ENCODE data around the gene DACH2. TPM values are rescaled to one million over a fixed set of nuclear protein-coding genes. Genes with fewer than 3 reads are reported as not detected.
"Not testable (repeated sequence)": the region's sequence is repeated elsewhere in the genome, so short reads cannot be mapped to it uniquely, and the experiment has no call there.

DACH2 gene
- polyA plus RNA-seq, 4 donors: 0.19 to 2.0 TPM; not detected in 2

DNA sequence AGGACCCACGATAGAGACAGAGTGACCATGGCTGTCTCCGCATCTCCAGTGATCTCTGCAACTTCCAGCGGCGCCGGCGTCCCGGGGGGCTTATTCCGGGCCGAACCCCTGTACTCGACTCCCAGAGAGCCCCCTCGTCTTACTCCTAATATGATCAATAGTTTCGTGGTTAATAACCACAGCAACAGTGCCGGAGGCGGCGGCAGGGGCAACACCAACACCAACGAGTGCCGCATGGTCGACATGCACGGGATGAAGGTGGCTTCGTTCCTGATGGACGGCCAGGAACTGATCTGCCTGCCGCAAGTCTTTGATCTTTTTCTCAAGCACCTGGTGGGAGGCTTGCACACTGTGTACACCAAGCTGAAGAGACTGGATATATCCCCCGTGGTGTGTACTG is 343 bp downstream of the DACH2 start:
- Histone ChIP-seq H3K4me3 (ENCODE audit: low read depth in 1 of 3, low read length in 3 of 3) (peak overlapping the region in 1 of 3 donors; percentile 51), H3K9me3 (ENCODE audit: control insufficient read depth in 2 of 2, insufficient read depth in 1 of 2, low read depth in 1 of 2, low read length in 1 of 2) (no peaks in the 10 kb centered on the region), H3K36me3 (ENCODE audit: control insufficient read depth in 3 of 3, insufficient read depth in 2 of 3, low read depth in 1 of 3, low read length in 3 of 3) (no peaks in the 10 kb centered on the region), H3K27ac (ENCODE audit: low read depth in 1 of 3, low read length in 2 of 3) (no peak overlapping the region), H3K4me1 (ENCODE audit: control insufficient read depth in 3 of 3, insufficient read depth in 2 of 3, low read depth in 1 of 3, low read length in 2 of 3) (no peaks in the 10 kb centered on the region), H3K27me3 (ENCODE audit: control insufficient read depth in 3 of 3, insufficient read depth in 3 of 3, low read length in 3 of 3) (peaks cover 0 to 24% (median 1%) of the 10 kb centered on the region in 3 donors)
- WGBS, 3 donors: 2 to 28% (median 18%) methylated on average over 15 to 23 of the region's 23 CpGs
- DNase-seq (peak in 1 of 2 donors; percentile 2), FAIRE-seq (no peak)

- no peak overlapping the region for H3K27ac ChIP-seq (ENCODE audit: low read depth in 1 of 3, low read length in 2 of 3)
- DNase-seq (peak in 1 of 2 donors; percentile 1), FAIRE-seq (no peak)
- H3K27me3 ChIP-seq (ENCODE audit: control insufficient read depth in 3 of 3, insufficient read depth in 3 of 3, low read length in 3 of 3): peaks cover 0 to 24% (median 1%) of the 10 kb centered on the region in 3 donors
- no peaks in the 10 kb centered on the region for H3K9me3 ChIP-seq (ENCODE audit: control insufficient read depth in 2 of 2, insufficient read depth in 1 of 2, low read depth in 1 of 2, low read length in 1 of 2)
- no peaks in the 10 kb centered on the region for H3K4me1 ChIP-seq (ENCODE audit: control insufficient read depth in 3 of 3, insufficient read depth in 2 of 3, low read depth in 1 of 3, low read length in 2 of 3)
- WGBS, 3 donors: 9 to 41% (median 16%) methylated on average over 11 of the region's 11 CpGs
- H3K4me3 ChIP-seq (ENCODE audit: low read depth in 1 of 3, low read length in 3 of 3): peak overlapping the region in 1 of 3 donors; percentile 51
- H3K36me3 ChIP-seq (ENCODE audit: control insufficient read depth in 3 of 3, insufficient read depth in 2 of 3, low read depth in 1 of 3, low read length in 3 of 3): no peaks in the 10 kb centered on the region
Observed at GRCh38 chrX:86149119-86149518, 868 bp downstream of the DACH2 start.

DNA sequence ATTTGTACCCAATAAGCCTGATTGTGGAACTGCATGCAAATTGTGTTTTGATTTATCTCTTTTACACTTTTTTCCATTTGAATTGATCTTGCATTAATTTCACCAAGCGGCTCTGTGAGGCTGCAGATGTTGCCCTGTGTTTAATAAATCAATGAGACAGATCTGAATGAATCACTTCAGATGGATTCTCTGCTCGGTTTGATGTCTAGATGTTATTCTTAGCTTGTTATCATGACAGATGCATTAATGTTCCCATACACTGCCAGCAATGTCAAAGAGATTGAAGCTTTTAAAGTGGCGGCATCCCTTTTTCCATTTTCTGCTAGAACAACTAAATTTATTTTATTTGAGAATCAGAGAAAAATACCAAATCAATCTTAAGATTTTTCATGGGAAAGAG is 6.3 kb downstream of the DACH2 start:
- 43 to 67% (median 65%) methylated on average over 3 of the region's 3 CpGs for WGBS, 3 donors

GRCh38 chrX:86171366-86171765 is 23.1 kb downstream of the DACH2 start:
- H3K27me3 ChIP-seq (ENCODE audit: control insufficient read depth in 3 of 3, insufficient read depth in 3 of 3, low read length in 3 of 3): no peaks in the 10 kb centered on the region
- H3K4me3 ChIP-seq (ENCODE audit: low read depth in 1 of 3, low read length in 3 of 3): no peak overlapping the region
- H3K36me3 ChIP-seq (ENCODE audit: control insufficient read depth in 3 of 3, insufficient read depth in 2 of 3, low read depth in 1 of 3, low read length in 3 of 3): no peaks in the 10 kb centered on the region
- H3K9me3 ChIP-seq (ENCODE audit: control insufficient read depth in 2 of 2, insufficient read depth in 1 of 2, low read depth in 1 of 2, low read length in 1 of 2): no peaks in the 10 kb centered on the region
- no peaks in the 10 kb centered on the region for H3K4me1 ChIP-seq (ENCODE audit: control insufficient read depth in 3 of 3, insufficient read depth in 2 of 3, low read depth in 1 of 3, low read length in 2 of 3)
- no peak overlapping the region for H3K27ac ChIP-seq (ENCODE audit: low read depth in 1 of 3, low read length in 2 of 3)
- WGBS, 3 donors: 28 to 39% (median 33%) methylated on average over 3 of the region's 3 CpGs
- DNase-seq: peak; percentile 3 to 9
- no peak for FAIRE-seq

More for the DNA sequence above, 6.3 kb downstream of the DACH2 start:
- no peak for FAIRE-seq
- no peak overlapping the region for H3K27ac ChIP-seq (ENCODE audit: low read depth in 1 of 3, low read length in 2 of 3)
- H3K9me3 ChIP-seq (ENCODE audit: control insufficient read depth in 2 of 2, insufficient read depth in 1 of 2, low read depth in 1 of 2, low read length in 1 of 2): no peaks in the 10 kb centered on the region
- DNase-seq: no peak
- no peaks in the 10 kb centered on the region for H3K36me3 ChIP-seq (ENCODE audit: control insufficient read depth in 3 of 3, insufficient read depth in 2 of 3, low read depth in 1 of 3, low read length in 3 of 3)
- no peak overlapping the region for H3K4me3 ChIP-seq (ENCODE audit: low read depth in 1 of 3, low read length in 3 of 3)
- peaks cover 0 to 3% (median 0%) of the 10 kb centered on the region in 3 donors for H3K27me3 ChIP-seq (ENCODE audit: control insufficient read depth in 3 of 3, insufficient read depth in 3 of 3, low read length in 3 of 3)
- H3K4me1 ChIP-seq (ENCODE audit: control insufficient read depth in 3 of 3, insufficient read depth in 2 of 3, low read depth in 1 of 3, low read length in 2 of 3): no peaks in the 10 kb centered on the region

DNA sequence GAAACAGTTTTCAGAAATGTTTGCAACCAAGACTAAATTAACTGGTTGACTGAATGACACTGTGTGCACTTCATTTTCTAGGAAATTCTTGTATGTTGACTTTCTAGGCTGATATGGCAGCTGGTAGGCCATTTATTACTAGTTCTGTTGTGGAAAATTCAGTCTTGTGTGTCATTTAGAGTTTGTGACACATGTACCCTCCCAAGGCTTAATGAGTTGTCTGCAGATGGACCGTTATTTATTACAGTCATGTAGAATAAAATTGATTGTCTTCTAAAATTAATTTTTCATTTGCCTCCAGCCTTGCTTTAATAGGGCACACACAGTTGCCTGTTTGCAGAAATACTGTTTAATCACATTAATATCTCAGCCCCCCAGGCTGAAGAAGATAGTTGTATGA is 30.7 kb downstream of the DACH2 start:
- 51 to 76% (median 75%) methylated on average over 1 of the region's 1 CpG for WGBS, 3 donors
- no peak for DNase-seq
- Histone ChIP-seq H3K4me3 (ENCODE audit: low read depth in 1 of 3, low read length in 3 of 3) (no peak overlapping the region), H3K27me3 (ENCODE audit: control insufficient read depth in 3 of 3, insufficient read depth in 3 of 3, low read length in 3 of 3) (no peaks in the 10 kb centered on the region), H3K36me3 (ENCODE audit: control insufficient read depth in 3 of 3, insufficient read depth in 2 of 3, low read depth in 1 of 3, low read length in 3 of 3) (no peaks in the 10 kb centered on the region), H3K9me3 (ENCODE audit: control insufficient read depth in 2 of 2, insufficient read depth in 1 of 2, low read depth in 1 of 2, low read length in 1 of 2) (no peaks in the 10 kb centered on the region), H3K4me1 (ENCODE audit: control insufficient read depth in 3 of 3, insufficient read depth in 2 of 3, low read depth in 1 of 3, low read length in 2 of 3) (no peaks in the 10 kb centered on the region), H3K27ac (ENCODE audit: low read depth in 1 of 3, low read length in 2 of 3) (no peak overlapping the region)
- FAIRE-seq: no peak

GRCh38 chrX:86181325-86181724 is 33.1 kb downstream of the DACH2 start:
- DNase-seq; FAIRE-seq; H3K4me3 ChIP-seq (ENCODE audit: low read depth in 1 of 3, low read length in 3 of 3); H3K36me3 ChIP-seq (ENCODE audit: control insufficient read depth in 3 of 3, insufficient read depth in 2 of 3, low read depth in 1 of 3, low read length in 3 of 3); H3K27me3 ChIP-seq (ENCODE audit: control insufficient read depth in 3 of 3, insufficient read depth in 3 of 3, low read length in 3 of 3); H3K4me1 ChIP-seq (ENCODE audit: control insufficient read depth in 3 of 3, insufficient read depth in 2 of 3, low read depth in 1 of 3, low read length in 2 of 3); H3K27ac ChIP-seq (ENCODE audit: low read depth in 1 of 3, low read length in 2 of 3); H3K9me3 ChIP-seq (ENCODE audit: control insufficient read depth in 2 of 2, insufficient read depth in 1 of 2, low read depth in 1 of 2, low read length in 1 of 2): not testable (repeated sequence)
- 92 to 98% (median 97%) methylated on average over 7 of the region's 7 CpGs for WGBS, 3 donors

GRCh38 chrX:86192827-86193226 is 44.6 kb downstream of the DACH2 start:
- Histone ChIP-seq H3K27ac (ENCODE audit: low read depth in 1 of 3, low read length in 2 of 3) (no peak overlapping the region), H3K27me3 (ENCODE audit: control insufficient read depth in 3 of 3, insufficient read depth in 3 of 3, low read length in 3 of 3) (no peaks in the 10 kb centered on the region), H3K4me1 (ENCODE audit: control insufficient read depth in 3 of 3, insufficient read depth in 2 of 3, low read depth in 1 of 3, low read length in 2 of 3) (no peaks in the 10 kb centered on the region), H3K4me3 (ENCODE audit: low read depth in 1 of 3, low read length in 3 of 3) (no peak overlapping the region), H3K36me3 (ENCODE audit: control insufficient read depth in 3 of 3, insufficient read depth in 2 of 3, low read depth in 1 of 3, low read length in 3 of 3) (no peaks in the 10 kb centered on the region), H3K9me3 (ENCODE audit: control insufficient read depth in 2 of 2, insufficient read depth in 1 of 2, low read depth in 1 of 2, low read length in 1 of 2) (peaks cover 0 to 10% of the 10 kb centered on the region in 2 donors)
- no peak for DNase-seq
- WGBS, 3 donors: 43 to 55% (median 47%) methylated on average over 1 of the region's 1 CpG
- FAIRE-seq: no peak

GRCh38 chrX:86194758-86195157 is 46.5 kb downstream of the DACH2 start:
- Histone ChIP-seq H3K4me3 (ENCODE audit: low read depth in 1 of 3, low read length in 3 of 3) (no peak overlapping the region), H3K27me3 (ENCODE audit: control insufficient read depth in 3 of 3, insufficient read depth in 3 of 3, low read length in 3 of 3) (no peaks in the 10 kb centered on the region), H3K27ac (ENCODE audit: low read depth in 1 of 3, low read length in 2 of 3) (no peak overlapping the region), H3K36me3 (ENCODE audit: control insufficient read depth in 3 of 3, insufficient read depth in 2 of 3, low read depth in 1 of 3, low read length in 3 of 3) (no peaks in the 10 kb centered on the region), H3K9me3 (ENCODE audit: control insufficient read depth in 2 of 2, insufficient read depth in 1 of 2, low read depth in 1 of 2, low read length in 1 of 2) (peaks cover 0 to 10% of the 10 kb centered on the region in 2 donors), H3K4me1 (ENCODE audit: control insufficient read depth in 3 of 3, insufficient read depth in 2 of 3, low read depth in 1 of 3, low read length in 2 of 3) (no peaks in the 10 kb centered on the region)
- DNase-seq (no peak), FAIRE-seq (no peak)
- WGBS, 3 donors: 71 to 91% (median 81%) methylated on average over 6 of the region's 6 CpGs

DNA sequence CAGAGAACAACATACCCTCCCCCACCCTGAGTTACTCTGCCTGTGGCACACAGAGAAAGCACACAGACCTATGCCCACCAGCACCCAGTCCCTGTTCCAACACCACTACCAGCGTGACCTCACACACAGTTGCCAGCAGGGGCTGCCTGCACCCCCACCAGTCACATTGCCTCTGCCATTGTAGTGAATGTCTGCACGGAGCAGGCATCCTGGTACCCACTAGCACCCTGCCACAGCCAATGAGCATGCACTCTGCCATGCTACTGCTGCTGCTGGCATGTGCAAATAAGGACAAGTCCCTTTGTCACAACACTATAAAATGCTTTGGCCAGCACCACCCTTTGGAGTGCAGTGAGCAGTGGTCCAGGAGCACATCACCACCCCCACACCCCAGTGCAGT is 47.1 kb downstream of the DACH2 start:
- WGBS, 3 donors: 69 to 84% (median 79%) methylated on average over 2 of the region's 2 CpGs
- Histone ChIP-seq H3K4me3 (ENCODE audit: low read depth in 1 of 3, low read length in 3 of 3) (no peak overlapping the region), H3K9me3 (ENCODE audit: control insufficient read depth in 2 of 2, insufficient read depth in 1 of 2, low read depth in 1 of 2, low read length in 1 of 2) (peaks cover 0 to 10% of the 10 kb centered on the region in 2 donors), H3K36me3 (ENCODE audit: control insufficient read depth in 3 of 3, insufficient read depth in 2 of 3, low read depth in 1 of 3, low read length in 3 of 3) (no peaks in the 10 kb centered on the region), H3K27me3 (ENCODE audit: control insufficient read depth in 3 of 3, insufficient read depth in 3 of 3, low read length in 3 of 3) (no peaks in the 10 kb centered on the region), H3K4me1 (ENCODE audit: control insufficient read depth in 3 of 3, insufficient read depth in 2 of 3, low read depth in 1 of 3, low read length in 2 of 3) (no peaks in the 10 kb centered on the region), H3K27ac (ENCODE audit: low read depth in 1 of 3, low read length in 2 of 3) (no peak overlapping the region)
- FAIRE-seq: no peak
- no peak for DNase-seq
